Peyer's patch (tissue), 4 donors: ENCODE measurements around the gene NFKBIL1.

ENCODE experiments used
- POLR2A ChIP-seq, 2 donors: fragments of 450-650 bp; IDR thresholded peaks; one replicate each; pipeline ENCODE4 v1.5.1; 2017; ENCODE audit warnings: antibody characterized with exemption in 2 of 2, mild to moderate bottlenecking in 2 of 2, moderate library complexity in 2 of 2
- TF ChIP-seq, protein P1 (sequence below), 6 experiments: fragments of 450-650 bp in 4 of 6; fragments of 200-600 bp in 2 of 6; sonication (generic) in 1 of 6; IDR thresholded peaks; one replicate each; pipeline ENCODE4 v1.5.1; 2017 to 2019; ENCODE audit warnings: antibody characterized with exemption in 6 of 6, mild to moderate bottlenecking in 3 of 6, moderate library complexity in 1 of 6

DNA sequence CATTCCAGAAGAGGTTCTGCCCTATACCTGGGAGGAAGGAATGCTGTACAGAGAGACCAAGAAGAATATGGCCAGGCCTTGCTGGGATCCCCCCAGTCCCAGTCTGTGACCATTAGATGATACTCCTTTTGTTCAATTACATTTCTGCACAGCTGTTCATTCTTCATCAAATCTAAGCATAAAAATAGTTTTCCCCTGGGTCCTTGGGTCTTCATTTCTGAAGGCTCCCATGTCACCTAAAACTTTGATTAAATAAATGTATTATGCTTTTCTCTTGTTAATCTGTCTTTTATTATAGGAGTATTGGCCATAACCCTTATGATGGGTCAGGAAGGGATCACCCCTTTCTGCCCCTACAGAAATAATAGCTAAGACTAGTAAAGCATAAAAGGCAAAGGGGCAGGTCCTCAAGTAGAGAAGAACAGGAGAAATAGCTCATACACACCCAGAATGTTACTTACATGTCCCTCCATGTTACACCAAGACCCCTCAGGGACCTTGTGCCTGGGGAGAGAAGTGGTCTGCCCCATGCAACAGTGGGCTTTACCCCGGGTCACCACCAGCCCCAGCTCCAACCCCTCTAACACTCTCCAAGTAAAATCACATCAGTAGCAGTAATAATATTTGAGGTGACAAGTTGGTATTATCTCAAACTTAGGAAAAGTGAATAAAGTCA, 22.6 kb downstream of the NFKBIL1 start:
- TF ChIP-seq POLR2A (IDR thresholded peaks at IDR 0.05) = no peak
- TF ChIP-seq, protein P1, sequence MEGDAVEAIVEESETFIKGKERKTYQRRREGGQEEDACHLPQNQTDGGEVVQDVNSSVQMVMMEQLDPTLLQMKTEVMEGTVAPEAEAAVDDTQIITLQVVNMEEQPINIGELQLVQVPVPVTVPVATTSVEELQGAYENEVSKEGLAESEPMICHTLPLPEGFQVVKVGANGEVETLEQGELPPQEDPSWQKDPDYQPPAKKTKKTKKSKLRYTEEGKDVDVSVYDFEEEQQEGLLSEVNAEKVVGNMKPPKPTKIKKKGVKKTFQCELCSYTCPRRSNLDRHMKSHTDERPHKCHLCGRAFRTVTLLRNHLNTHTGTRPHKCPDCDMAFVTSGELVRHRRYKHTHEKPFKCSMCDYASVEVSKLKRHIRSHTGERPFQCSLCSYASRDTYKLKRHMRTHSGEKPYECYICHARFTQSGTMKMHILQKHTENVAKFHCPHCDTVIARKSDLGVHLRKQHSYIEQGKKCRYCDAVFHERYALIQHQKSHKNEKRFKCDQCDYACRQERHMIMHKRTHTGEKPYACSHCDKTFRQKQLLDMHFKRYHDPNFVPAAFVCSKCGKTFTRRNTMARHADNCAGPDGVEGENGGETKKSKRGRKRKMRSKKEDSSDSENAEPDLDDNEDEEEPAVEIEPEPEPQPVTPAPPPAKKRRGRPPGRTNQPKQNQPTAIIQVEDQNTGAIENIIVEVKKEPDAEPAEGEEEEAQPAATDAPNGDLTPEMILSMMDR (IDR thresholded peaks at IDR 0.05) = no peak
